Measurements from ENCODE around the gene TMEM154. TPM values are rescaled to one million over a fixed set of nuclear protein-coding genes. Genes with fewer than 3 reads are reported as not detected.
A peak's percentile ranks its signal among the peaks of the same experiment; 100 is the strongest.

Gene TMEM154
- polyA plus RNA-seq, 3 donors: 24.7 to 157 (median 117) TPM

- Mint-ChIP-seq H3K9me3 (peaks cover 0 to 4% (median 0%) of the 10 kb centered on the region in 7 donors), H3K27ac (peak overlapping the region in 1 of 7 donors; percentile 68), H3K4me3 (no peak overlapping the region), H3K36me3 (peaks cover 0 to 3% of the 10 kb centered on the region in 2 donors), H3K4me1 (peaks cover 29% of the 10 kb centered on the region), H3K27me3 (ENCODE audit: low read depth in 3 of 3) (peaks cover 3 to 12% (median 12%) of the 10 kb centered on the region in 3 donors)
- H3K4me3 ChIP-seq (replicated peaks in 1 of 3; ENCODE audit: low read depth in 2 of 3, low read length in 3 of 3): no peak overlapping the region
- no peaks in the 10 kb centered on the region for H4K20me1 ChIP-seq (ENCODE audit: insufficient read depth, low read length)
- no peak overlapping the region for H3K27ac ChIP-seq (ENCODE audit: low read depth in 1 of 2, low read length in 2 of 2)
- no peaks in the 10 kb centered on the region for H3K9me3 ChIP-seq (replicated peaks in 1 of 2; ENCODE audit: control insufficient read depth in 1 of 2, insufficient read depth in 1 of 2, low read length in 2 of 2)
- DNase-seq: no peak
- no peaks in the 10 kb centered on the region for H3K27me3 ChIP-seq (ENCODE audit: control insufficient read depth in 2 of 2, insufficient read depth in 2 of 2, low read length in 2 of 2)
- TF ChIP-seq CTCF (IDR thresholded peaks at IDR 0.05): no peak
- 94% methylated on average over 2 of the region's 3 CpGs for WGBS (ENCODE audit: insufficient coverage)
- H3K9ac ChIP-seq (ENCODE audit: insufficient read depth, low read length, poor library complexity, severe bottlenecking): no peak overlapping the region
- H3K36me3 ChIP-seq (replicated peaks in 1 of 2; ENCODE audit: control insufficient read depth in 1 of 2, insufficient read depth in 2 of 2, low read length in 2 of 2): no peaks in the 10 kb centered on the region
- peaks cover 13 to 27% of the 10 kb centered on the region in 2 donors for H3K4me1 ChIP-seq (ENCODE audit: control insufficient read depth in 1 of 2, insufficient read depth in 2 of 2, low read length in 2 of 2)
- no peaks in the 10 kb centered on the region for H3K79me2 ChIP-seq (ENCODE audit: insufficient read depth, low read length)
- intact Hi-C loops (cut with micrococcal nuclease): no loop called here
- no peak overlapping the region for H2AFZ ChIP-seq (ENCODE audit: insufficient read depth, low read depth, low read length, poor library complexity, severe bottlenecking)
- no peak overlapping the region for H3K4me2 ChIP-seq (replicated peaks; ENCODE audit: extremely low read depth, low read length, poor library complexity, severe bottlenecking)
These were observed 92.7 kb downstream of the TMEM154 start for GRCh38 chr4:152587127-152587526.

- intact Hi-C loops (cut with micrococcal nuclease): no loop called here
- Histone ChIP-seq H3K79me2 (ENCODE audit: insufficient read depth, low read length) (no peaks in the 10 kb centered on the region), H3K27me3 (ENCODE audit: control insufficient read depth in 2 of 2, insufficient read depth in 2 of 2, low read length in 2 of 2) (no peaks in the 10 kb centered on the region), H3K36me3 (replicated peaks in 1 of 2; ENCODE audit: control insufficient read depth in 1 of 2, insufficient read depth in 2 of 2, low read length in 2 of 2) (no peaks in the 10 kb centered on the region), H3K9ac (ENCODE audit: insufficient read depth, low read length, poor library complexity, severe bottlenecking) (no peak overlapping the region), H2AFZ (ENCODE audit: insufficient read depth, low read depth, low read length, poor library complexity, severe bottlenecking) (no peak overlapping the region), H3K4me1 (ENCODE audit: control insufficient read depth in 1 of 2, insufficient read depth in 2 of 2, low read length in 2 of 2) (peaks cover 13 to 27% of the 10 kb centered on the region in 2 donors), H3K27ac (ENCODE audit: low read depth in 1 of 2, low read length in 2 of 2) (no peak overlapping the region), H3K4me2 (replicated peaks; ENCODE audit: extremely low read depth, low read length, poor library complexity, severe bottlenecking) (no peak overlapping the region), H3K4me3 (replicated peaks in 1 of 3; ENCODE audit: low read depth in 2 of 3, low read length in 3 of 3) (no peak overlapping the region), H4K20me1 (ENCODE audit: insufficient read depth, low read length) (no peaks in the 10 kb centered on the region), H3K9me3 (replicated peaks in 1 of 2; ENCODE audit: control insufficient read depth in 1 of 2, insufficient read depth in 1 of 2, low read length in 2 of 2) (no peaks in the 10 kb centered on the region)
- DNase-seq: peak; percentile 28 to 46 (median 46)
- H3K4me1 Mint-ChIP-seq: peaks cover 28% of the 10 kb centered on the region
- no peak for TF ChIP-seq CTCF (IDR thresholded peaks at IDR 0.05)
- H3K9me3 Mint-ChIP-seq: peaks cover 0 to 4% (median 0%) of the 10 kb centered on the region in 7 donors
- H3K4me3 Mint-ChIP-seq: no peak overlapping the region
- H3K27me3 Mint-ChIP-seq (ENCODE audit: low read depth in 3 of 3): peaks cover under 1 to 11% (median 9%) of the 10 kb centered on the region in 3 donors
- WGBS (ENCODE audit: insufficient coverage): 57% methylated on average over 1 of the region's 2 CpGs
- H3K27ac Mint-ChIP-seq: peak overlapping the region in 2 of 7 donors; percentile 5 to 68
- peaks cover 0 to 3% of the 10 kb centered on the region in 2 donors for H3K36me3 Mint-ChIP-seq
These were observed 93.1 kb downstream of the TMEM154 start for GRCh38 chr4:152586668-152587067.
